GM12878 (cell line): Measurements from ENCODE around the gene CACTIN.

Source experiments
- BCL11A ChIP-seq: IDR thresholded peaks from 2 replicates; pipeline ENCODE4 v1.6.1; 2011; ENCODE audit warnings: low read depth, low read length
- GATAD2B ChIP-seq: fragments of 450-650 bp; conservative IDR thresholded peaks from 2 replicates; pipeline ENCODE4 v1.6.1; 2017; ENCODE audit warnings: low read depth, mild to moderate bottlenecking, moderate library complexity
- MXI1 ChIP-seq: fragments of 150-350 bp; IDR thresholded peaks from 2 replicates; pipeline ENCODE4 v1.6.1; 2011; ENCODE audit warnings: low read depth, mild to moderate bottlenecking, inconsistent platforms, low read length, improper control_type of control experiment
- RAD21 ChIP-seq: IDR thresholded peaks from 2 replicates; pipeline ENCODE4 v1.6.1; 2011; ENCODE audit warnings: mild to moderate bottlenecking, low read depth, low read length, moderate library complexity; ENCODE audit not compliant: insufficient read depth
- SMAD1 ChIP-seq: fragments of 450-650 bp; IDR thresholded peaks from 2 replicates; pipeline ENCODE4 v1.6.1; 2018; ENCODE audit warnings: mild to moderate bottlenecking, low read depth; ENCODE audit not compliant: partially characterized antibody
- SUPT20H ChIP-seq: IDR thresholded peaks from 2 replicates; pipeline ENCODE4 v1.6.1; 2011; ENCODE audit warnings: low read depth, mild to moderate bottlenecking, low read length, moderate library complexity, borderline replicate concordance; ENCODE audit not compliant: control insufficient read depth
- TAF1 ChIP-seq: IDR thresholded peaks from 2 replicates; pipeline ENCODE4 v1.6.1; 2011; ENCODE audit warnings: mild to moderate bottlenecking, low read depth, low read length, borderline replicate concordance
- ZNF207 ChIP-seq: fragments of 450-650 bp; IDR thresholded peaks from 2 replicates; pipeline ENCODE4 v1.6.1; 2014; ENCODE audit warnings: antibody characterized with exemption, mild to moderate bottlenecking, borderline replicate concordance
- TF ChIP-seq, protein P1 (sequence below), 3 experiments: IDR thresholded peaks in 2 of 3; conservative IDR thresholded peaks in 1 of 3; 2 replicates each; pipeline ENCODE4 v1.5.1; 2011; ENCODE audit warnings: low read depth in 3 of 3, low read length in 3 of 3, mild to moderate bottlenecking in 3 of 3, control low read depth in 2 of 3, moderate library complexity in 2 of 3, inconsistent platforms in 1 of 3, mixed read lengths in 1 of 3; ENCODE audit not compliant: control insufficient read depth in 2 of 3, insufficient read depth in 1 of 3; ENCODE audit errors: extremely low read depth in 1 of 3
- TF ChIP-seq, protein P2 (sequence below): IDR thresholded peaks from 2 replicates; pipeline ENCODE4 v1.6.1; 2011; ENCODE audit warnings: borderline replicate concordance, low read depth, mild to moderate bottlenecking, moderate library complexity, low read length; ENCODE audit not compliant: insufficient read depth, poor library complexity, severe bottlenecking
- TF ChIP-seq, protein P3 (sequence below): IDR thresholded peaks from 2 replicates; pipeline ENCODE4 v1.6.1; 2011; ENCODE audit warnings: low read depth, mild to moderate bottlenecking, low read length, moderate library complexity, borderline replicate concordance; ENCODE audit errors: extremely low read depth

DNA sequence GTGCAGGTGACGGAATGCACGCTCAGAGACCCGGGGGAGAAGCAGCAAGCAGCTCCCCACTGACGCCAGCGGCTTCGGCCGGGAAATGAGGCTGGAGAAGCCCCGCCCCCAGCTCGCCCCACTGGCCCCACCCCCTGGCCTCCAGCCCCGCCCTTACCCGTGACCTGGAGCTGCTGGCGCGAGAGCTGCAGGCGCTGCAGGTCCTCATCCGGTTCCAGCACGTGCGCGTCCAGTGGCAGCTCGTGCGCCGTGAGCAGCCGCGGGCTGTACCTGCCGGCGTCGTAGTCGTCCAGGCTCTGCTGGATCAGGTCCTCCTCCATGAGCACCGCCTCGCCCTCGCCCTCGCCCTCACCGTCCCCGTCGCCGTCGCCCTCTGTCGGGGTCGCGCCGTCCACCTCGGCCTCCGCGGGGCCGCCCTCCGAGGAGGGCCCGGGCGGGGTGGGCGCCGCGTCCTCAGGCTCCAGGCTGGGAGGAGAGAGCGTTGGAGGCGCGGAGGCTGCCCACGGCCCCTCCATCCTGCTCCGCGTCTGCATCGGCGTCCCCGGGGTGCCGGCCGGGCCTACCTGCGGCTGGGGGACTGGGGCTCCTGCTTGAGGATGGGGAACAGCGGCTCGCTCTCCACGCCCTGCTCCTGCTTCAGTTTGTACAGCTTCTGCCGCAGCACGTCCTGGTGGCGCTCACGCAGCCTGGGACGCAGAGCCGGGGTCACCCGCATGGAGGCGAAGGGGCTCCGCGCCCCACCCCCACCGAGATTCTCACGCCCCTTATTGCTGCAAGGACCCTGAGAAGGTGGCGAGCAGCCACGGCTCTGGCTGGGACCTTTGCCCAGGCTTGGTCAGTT, 13.5 kb downstream of the CACTIN start:
- TF ChIP-seq, protein P1, sequence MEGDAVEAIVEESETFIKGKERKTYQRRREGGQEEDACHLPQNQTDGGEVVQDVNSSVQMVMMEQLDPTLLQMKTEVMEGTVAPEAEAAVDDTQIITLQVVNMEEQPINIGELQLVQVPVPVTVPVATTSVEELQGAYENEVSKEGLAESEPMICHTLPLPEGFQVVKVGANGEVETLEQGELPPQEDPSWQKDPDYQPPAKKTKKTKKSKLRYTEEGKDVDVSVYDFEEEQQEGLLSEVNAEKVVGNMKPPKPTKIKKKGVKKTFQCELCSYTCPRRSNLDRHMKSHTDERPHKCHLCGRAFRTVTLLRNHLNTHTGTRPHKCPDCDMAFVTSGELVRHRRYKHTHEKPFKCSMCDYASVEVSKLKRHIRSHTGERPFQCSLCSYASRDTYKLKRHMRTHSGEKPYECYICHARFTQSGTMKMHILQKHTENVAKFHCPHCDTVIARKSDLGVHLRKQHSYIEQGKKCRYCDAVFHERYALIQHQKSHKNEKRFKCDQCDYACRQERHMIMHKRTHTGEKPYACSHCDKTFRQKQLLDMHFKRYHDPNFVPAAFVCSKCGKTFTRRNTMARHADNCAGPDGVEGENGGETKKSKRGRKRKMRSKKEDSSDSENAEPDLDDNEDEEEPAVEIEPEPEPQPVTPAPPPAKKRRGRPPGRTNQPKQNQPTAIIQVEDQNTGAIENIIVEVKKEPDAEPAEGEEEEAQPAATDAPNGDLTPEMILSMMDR (IDR thresholded peaks at IDR 0.05 in 2 of 3, conservative IDR thresholded peaks at IDR 0.05 in 1 of 3; ENCODE audit: control insufficient read depth in 2 of 3, extremely low read depth in 1 of 3, insufficient read depth in 1 of 3, low read depth in 3 of 3, low read length in 3 of 3), result no peak
- TF ChIP-seq, protein P2, sequence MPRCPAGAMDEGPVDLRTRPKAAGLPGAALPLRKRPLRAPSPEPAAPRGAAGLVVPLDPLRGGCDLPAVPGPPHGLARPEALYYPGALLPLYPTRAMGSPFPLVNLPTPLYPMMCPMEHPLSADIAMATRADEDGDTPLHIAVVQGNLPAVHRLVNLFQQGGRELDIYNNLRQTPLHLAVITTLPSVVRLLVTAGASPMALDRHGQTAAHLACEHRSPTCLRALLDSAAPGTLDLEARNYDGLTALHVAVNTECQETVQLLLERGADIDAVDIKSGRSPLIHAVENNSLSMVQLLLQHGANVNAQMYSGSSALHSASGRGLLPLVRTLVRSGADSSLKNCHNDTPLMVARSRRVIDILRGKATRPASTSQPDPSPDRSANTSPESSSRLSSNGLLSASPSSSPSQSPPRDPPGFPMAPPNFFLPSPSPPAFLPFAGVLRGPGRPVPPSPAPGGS, result no peak
- TF ChIP-seq MXI1 (no peak), SMAD1 (no peak), GATAD2B (no peak), ZNF207 (no peak), BCL11A (no peak), SUPT20H (no peak), RAD21 (no peak), TAF1 (no peak)
- TF ChIP-seq, protein P3, sequence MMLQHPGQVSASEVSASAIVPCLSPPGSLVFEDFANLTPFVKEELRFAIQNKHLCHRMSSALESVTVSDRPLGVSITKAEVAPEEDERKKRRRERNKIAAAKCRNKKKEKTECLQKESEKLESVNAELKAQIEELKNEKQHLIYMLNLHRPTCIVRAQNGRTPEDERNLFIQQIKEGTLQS, result no peak
